K562 (cell line): Measurements from ENCODE around the gene GATC. TPM values are rescaled to one million over a fixed set of nuclear protein-coding genes. Genes with fewer than 3 reads are reported as not detected.

Experiments used
- ATAC-seq: fragments of 200-7000 bp; cut with Tn5 transposase; 3 replicates; pipeline ENCODE4 v1.9.1; 2020; ENCODE audit warnings: moderate library complexity
- BruUV-seq: library from RNA; stranded (reverse); fragments of 400-500 nt; replicated peaks from 2 replicates; lab custom pipeline; 2021; lab: Mats Ljungman, UMichigan
- CTCF ChIA-PET: fragments of 300-600 bp; formaldehyde crosslinking; extraction: SDS; loops from one replicate; lab custom pipeline; 2021; ENCODE audit warnings: low intra/inter-chr PET ratio; lab: Yijun Ruan, JAX
- POLR2A ChIA-PET: fragments of 300-600, 350-650 bp; sonication (Branson Sonifier 250); formaldehyde crosslinking; extraction: SDS; loops from one replicate; lab custom pipeline; 2021; ENCODE audit warnings: antibody characterized with exemption, inconsistent platforms; lab: Yijun Ruan, JAX
- DNase-seq, 4 experiments: peaks; one replicate each; pipeline versions ENCODE4 v3.0.0 to v3.0.0-alpha.2; 2011 to 2018; ENCODE audit warnings: low spot score in 3 of 4, mixed read lengths in 3 of 4; ENCODE audit errors: extremely low read depth in 1 of 4
- FAIRE-seq: peaks from 2 replicates; lab custom pipeline; 2011; peaks lifted over from hg19 to GRCh38; lab: Jason Lieb, UNC
- H2AFZ ChIP-seq: 2 replicates; pipeline ENCODE4 v1.6.0; 2011; ENCODE audit warnings: low read depth, low read length, control low read depth, inconsistent platforms
- H3K27ac ChIP-seq: fragments of 200-600 bp; 3 replicates; pipeline ENCODE4 v1.8.0; 2011; ENCODE audit warnings: low read depth, mild to moderate bottlenecking, control low read depth, inconsistent platforms, low read length, moderate library complexity, mixed read lengths; ENCODE audit errors: extremely low read depth
- H3K27me3 ChIP-seq, 2 experiments: fragments of 300-600 bp in 1 of 2; 2 replicates in 1 of 2; 3 replicates in 1 of 2; pipeline versions ENCODE4 v1.6.0 to v1.8.0; 2011; ENCODE audit warnings: inconsistent platforms in 2 of 2, low read length in 2 of 2, mild to moderate bottlenecking in 1 of 2, mixed read lengths in 1 of 2, moderate library complexity in 1 of 2; ENCODE audit not compliant: control insufficient read depth in 2 of 2, insufficient read depth in 2 of 2
- H3K36me3 ChIP-seq: fragments of 300-600 bp; 3 replicates; pipeline ENCODE4 v1.8.0; 2011; ENCODE audit warnings: mild to moderate bottlenecking, low read length, inconsistent platforms; ENCODE audit not compliant: control insufficient read depth, insufficient read depth
- H3K4me1 ChIP-seq, 2 experiments: fragments of 200-600 bp in 1 of 2; replicated peaks in 1 of 2; 2 replicates in 1 of 2; 3 replicates in 1 of 2; pipeline versions ENCODE4 v1.5.1 to v1.8.0; 2011; ENCODE audit warnings: inconsistent platforms in 2 of 2, low read length in 2 of 2, mild to moderate bottlenecking in 1 of 2, mixed read lengths in 1 of 2, moderate library complexity in 1 of 2; ENCODE audit not compliant: control insufficient read depth in 2 of 2, insufficient read depth in 2 of 2
- H3K4me2 ChIP-seq: 2 replicates; pipeline ENCODE4 v1.6.1; 2011; ENCODE audit warnings: low read length, control low read depth, inconsistent platforms, mixed read lengths; ENCODE audit not compliant: insufficient read depth
- H3K4me3 ChIP-seq: fragments of 200-600 bp; sonication (generic), shearing (Covaris generic); 2 replicates; pipeline ENCODE4 v1.5.1; 2016; ENCODE audit warnings: control low read depth, inconsistent platforms
- H3K79me2 ChIP-seq: fragments of 200-600 bp; 3 replicates; pipeline ENCODE4 v1.8.0; 2011; ENCODE audit warnings: low read length, inconsistent platforms; ENCODE audit not compliant: control insufficient read depth, insufficient read depth
- H3K9ac ChIP-seq, 2 experiments: 2 replicates each; pipeline versions ENCODE4 v1.6.0 to v1.6.1; 2011; ENCODE audit warnings: low read depth in 2 of 2, low read length in 2 of 2, control low read depth in 1 of 2, inconsistent platforms in 1 of 2, mild to moderate bottlenecking in 1 of 2, mixed read lengths in 1 of 2; ENCODE audit not compliant: insufficient read depth in 1 of 2
- H3K9me1 ChIP-seq: one replicate; pipeline ENCODE4 v1.6.0; 2011; ENCODE audit warnings: inconsistent platforms, mild to moderate bottlenecking, low read length, moderate library complexity; ENCODE audit not compliant: control insufficient read depth, insufficient read depth
- H3K9me3 ChIP-seq: replicated peaks from 2 replicates; pipeline ENCODE4 v1.5.1; 2011; ENCODE audit warnings: low read depth, low read length, inconsistent platforms; ENCODE audit not compliant: control insufficient read depth, insufficient read depth
- H4K20me1 ChIP-seq: replicated peaks from 2 replicates; pipeline ENCODE4 v1.6.1; 2011; ENCODE audit warnings: low read length, inconsistent platforms, mixed read lengths; ENCODE audit not compliant: control insufficient read depth, insufficient read depth
- HDAC6 ChIP-seq: IDR thresholded peaks from 2 replicates; pipeline ENCODE4 v1.6.1; 2012; ENCODE audit warnings: low read depth, mild to moderate bottlenecking, control low read depth, inconsistent platforms, low read length, moderate library complexity
- RBM14 ChIP-seq: fragments of 200-400 bp; formaldehyde crosslinking; IDR thresholded peaks from 2 replicates; pipeline ENCODE4 v1.6.1; 2018; ENCODE audit warnings: low read depth, mild to moderate bottlenecking, low read length, moderate library complexity, borderline replicate concordance; ENCODE audit not compliant: insufficient read depth
- RBM15 ChIP-seq: fragments of 200-400 bp; formaldehyde crosslinking; IDR thresholded peaks from 2 replicates; pipeline ENCODE4 v1.6.1; 2018; ENCODE audit warnings: mild to moderate bottlenecking, low read length, moderate library complexity; ENCODE audit not compliant: insufficient read depth
- SLC30A9 ChIP-seq: fragments of 250-450 bp; sonication (Bioruptor Pico); IDR thresholded peaks from 2 replicates; pipeline ENCODE4 v1.8.0; 2022; ENCODE audit warnings: mild to moderate bottlenecking, moderate library complexity
- ZSCAN32 ChIP-seq: fragments of 450-650 bp; formaldehyde crosslinking; IDR thresholded peaks from 2 replicates; pipeline ENCODE4 v1.4.0; 2020; ENCODE audit warnings: mild to moderate bottlenecking, moderate library complexity
- WGBS: fragments of 100-300 bp; shearing (Covaris generic); methylation state at CpG from one replicate; pipeline ENCODE4 v1.1.6; 2016; ENCODE audit warnings: low coverage, mixed read lengths; ENCODE audit not compliant: insufficient coverage; ENCODE audit errors: missing lambda C conversion rate; 5-methylcytosine and 5-hydroxymethylcytosine counted together
- in situ Hi-C: fragments of 300-500 bp; cut with MboI; formaldehyde crosslinking; loops from 4 replicates; pipeline ENCODE4 v1.15.0; 2018; ENCODE audit warnings: inconsistent platforms, mixed read lengths
- intact Hi-C: fragments of 100-400 bp; cut with micrococcal nuclease; formaldehyde crosslinking; loops from 2 replicates; pipeline ENCODE4 v1.14.2; 2022
- polyA plus RNA-seq, 8 experiments: library from polyadenylated mRNA; depleted of rRNA in 4 of 8; stranded (reverse) in 5 of 8; unstranded in 3 of 8; fragments of >200 nt; fragmentation: Nextera tagmentation in 2 of 8; fragmentation: Illumina TruSeq in 1 of 8; extraction: Ambion mirVana in 2 of 8; extraction: Trizol in 1 of 8; gene quantifications; 2 replicates each; pipeline versions ENCODE4 v1.2.1 to v1.2.3, GENCODE V29; 2011 to 2014; ENCODE audit warnings: inconsistent platforms in 1 of 8, missing spikeins in 1 of 8
- total RNA-seq, 7 experiments: library from RNA; depleted of rRNA in 6 of 7; stranded (reverse); fragments of >200 nt in 6 of 7; fragmentation: Illumina TruSeq in 2 of 7; extraction: Trizol in 2 of 7; gene quantifications; 2 replicates each; pipeline versions ENCODE4 v1.2.1 to v1.2.3, GENCODE V29; 2011 to 2021; ENCODE audit warnings: low replicate concordance in 1 of 7
- TF ChIP-seq, protein P1 (sequence below): fragments of 450-650 bp; formaldehyde crosslinking; IDR thresholded peaks from 2 replicates; pipeline ENCODE4 v1.4.0; 2020; ENCODE audit warnings: mild to moderate bottlenecking, moderate library complexity
- TF ChIP-seq, protein P2 (sequence below): fragments of 250-450 bp; sonication (Bioruptor Pico); IDR thresholded peaks from 2 replicates; pipeline ENCODE4 v1.5.0; 2021
- TF ChIP-seq, protein P3 (sequence below), 2 experiments: IDR thresholded peaks; 2 replicates each; pipeline ENCODE4 v1.6.1; 2011; ENCODE audit warnings: borderline replicate concordance in 1 of 2, control low read depth in 1 of 2, low read depth in 1 of 2, low read length in 1 of 2, mild to moderate bottlenecking in 1 of 2, mixed read lengths in 1 of 2, moderate library complexity in 1 of 2; ENCODE audit not compliant: insufficient read depth in 1 of 2, insufficient read length in 1 of 2, poor library complexity in 1 of 2, severe bottlenecking in 1 of 2; ENCODE audit errors: extremely low read depth in 1 of 2

The GATC gene
- total and polyA plus RNA-seq, 9 of the 15 experiments (the other 6 are each of a cell fraction or from before 2014, with no cell fraction given): 5.8 to 52.6 (median 28.2) TPM

DNA sequence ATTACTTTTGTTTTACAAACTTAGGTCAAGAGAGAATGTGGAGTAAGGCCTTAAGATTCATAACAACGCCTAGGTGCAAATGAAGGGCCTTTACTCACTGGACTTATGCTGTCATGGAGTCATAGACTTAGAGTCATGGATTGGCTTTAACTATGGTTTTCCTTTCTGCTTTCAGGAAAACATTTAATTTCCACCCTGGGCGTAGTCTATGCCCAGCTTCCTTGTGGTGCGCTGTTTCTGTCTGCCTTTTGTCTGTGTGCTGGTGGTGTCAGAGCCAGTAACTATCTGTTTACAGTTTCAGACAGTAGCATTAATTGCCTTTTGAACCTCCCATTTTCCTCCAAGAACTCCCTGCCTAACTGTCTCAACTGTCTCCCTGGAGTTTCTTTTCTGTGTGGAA, 40.2 kb upstream of the GATC start:
- Histone ChIP-seq H3K4me2 (no peak overlapping the region), H3K4me3 (no peak overlapping the region), H3K27me3 (peaks cover 0 to 13% of the 10 kb centered on the region in 2 experiments; a peak in 2 of 5 replicates), H3K79me2 (no peaks in the 10 kb centered on the region), H3K4me1 (no peaks in the 10 kb centered on the region; a peak in 1 of 5 replicates), H3K36me3 (no peaks in the 10 kb centered on the region), H3K9ac (no peak overlapping the region), H4K20me1 (no peaks in the 10 kb centered on the region), H3K9me3 (no peaks in the 10 kb centered on the region), H3K9me1 (no peaks in the 10 kb centered on the region), H2AFZ (no peak overlapping the region), H3K27ac (no peak overlapping the region)
- 52% methylated on average over 3 of the region's 3 CpGs for WGBS
- DNase-seq (no peak), FAIRE-seq (peak; percentile 11), ATAC-seq (no peak)
- no TSS peak for BruUV-seq
- intact Hi-C loops (no loop called here), in situ Hi-C loops (no loop called here)
- ChIA-PET POLR2A (interaction anchor here (1.0 kb wide), 1 partner anchor 9 kb away, joined by 3 read pairs; no protein-coding TSS in a partner anchor), CTCF (no interaction called here)
- TF ChIP-seq, protein P1, sequence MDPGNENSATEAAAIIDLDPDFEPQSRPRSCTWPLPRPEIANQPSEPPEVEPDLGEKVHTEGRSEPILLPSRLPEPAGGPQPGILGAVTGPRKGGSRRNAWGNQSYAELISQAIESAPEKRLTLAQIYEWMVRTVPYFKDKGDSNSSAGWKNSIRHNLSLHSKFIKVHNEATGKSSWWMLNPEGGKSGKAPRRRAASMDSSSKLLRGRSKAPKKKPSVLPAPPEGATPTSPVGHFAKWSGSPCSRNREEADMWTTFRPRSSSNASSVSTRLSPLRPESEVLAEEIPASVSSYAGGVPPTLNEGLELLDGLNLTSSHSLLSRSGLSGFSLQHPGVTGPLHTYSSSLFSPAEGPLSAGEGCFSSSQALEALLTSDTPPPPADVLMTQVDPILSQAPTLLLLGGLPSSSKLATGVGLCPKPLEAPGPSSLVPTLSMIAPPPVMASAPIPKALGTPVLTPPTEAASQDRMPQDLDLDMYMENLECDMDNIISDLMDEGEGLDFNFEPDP: no peak
- TF ChIP-seq, protein P2, sequence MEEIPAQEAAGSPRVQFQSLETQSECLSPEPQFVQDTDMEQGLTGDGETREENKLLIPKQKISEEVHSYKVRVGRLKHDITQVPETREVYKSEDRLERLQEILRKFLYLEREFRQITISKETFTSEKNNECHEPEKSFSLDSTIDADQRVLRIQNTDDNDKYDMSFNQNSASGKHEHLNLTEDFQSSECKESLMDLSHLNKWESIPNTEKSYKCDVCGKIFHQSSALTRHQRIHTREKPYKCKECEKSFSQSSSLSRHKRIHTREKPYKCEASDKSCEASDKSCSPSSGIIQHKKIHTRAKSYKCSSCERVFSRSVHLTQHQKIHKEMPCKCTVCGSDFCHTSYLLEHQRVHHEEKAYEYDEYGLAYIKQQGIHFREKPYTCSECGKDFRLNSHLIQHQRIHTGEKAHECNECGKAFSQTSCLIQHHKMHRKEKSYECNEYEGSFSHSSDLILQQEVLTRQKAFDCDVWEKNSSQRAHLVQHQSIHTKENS: no peak
- TF ChIP-seq SLC30A9 (no peak), ZSCAN32 (CRISPR knock-in tag) (no peak), RBM14 (no peak), HDAC6 (no peak), RBM15 (no peak)
- TF ChIP-seq, protein P3, sequence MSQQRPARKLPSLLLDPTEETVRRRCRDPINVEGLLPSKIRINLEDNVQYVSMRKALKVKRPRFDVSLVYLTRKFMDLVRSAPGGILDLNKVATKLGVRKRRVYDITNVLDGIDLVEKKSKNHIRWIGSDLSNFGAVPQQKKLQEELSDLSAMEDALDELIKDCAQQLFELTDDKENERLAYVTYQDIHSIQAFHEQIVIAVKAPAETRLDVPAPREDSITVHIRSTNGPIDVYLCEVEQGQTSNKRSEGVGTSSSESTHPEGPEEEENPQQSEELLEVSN (IDR thresholded peaks at IDR 0.05; ENCODE audit: borderline replicate concordance in 1 of 2, extremely low read depth in 1 of 2, insufficient read depth in 1 of 2, insufficient read length in 1 of 2, low read depth in 1 of 2, low read length in 1 of 2, poor library complexity in 1 of 2, severe bottlenecking in 1 of 2): no peak
